Measurements from ENCODE around the gene PPP2R2D.

DNA sequence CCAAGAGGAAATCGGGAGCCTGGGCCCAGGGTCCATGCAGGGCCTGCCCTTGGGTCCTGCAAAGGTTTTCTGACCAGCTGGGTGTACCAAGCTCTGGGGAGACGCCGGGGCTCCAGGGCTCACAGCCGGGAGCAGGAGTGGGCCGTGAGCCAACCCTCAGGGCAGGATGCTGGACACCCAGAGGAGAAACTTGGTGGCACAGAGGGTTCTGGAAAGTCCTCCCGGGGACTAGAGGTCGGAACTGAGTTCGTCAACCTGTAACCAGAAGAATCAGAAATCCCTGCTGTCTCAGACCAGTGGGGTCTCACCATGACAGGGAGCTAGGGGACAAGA, 29.2 kb upstream of the PPP2R2D start:
- TF ChIP-seq ARNTL (CRISPR knock-in tag; IDR thresholded peaks at IDR 0.05; ENCODE audit: borderline replicate concordance, low read depth): no peak
- TF ChIP-seq ZFP3 (CRISPR knock-in tag; IDR thresholded peaks at IDR 0.05): no peak
- no peak for TF ChIP-seq ISL1 (CRISPR knock-in tag; IDR thresholded peaks at IDR 0.05)

Measured in SK-N-SH treated with all-trans-retinoic acid at 6 μM for 48 hours (cell line).